NCI-H2029 treated with DMSO at 0.1 percent for 48 hours (cell line): Measurements from ENCODE around the gene RNF13.
"Not testable (repeated sequence)": the region's sequence is repeated elsewhere in the genome, so short reads cannot be mapped to it uniquely, and the experiment has no call there.

ENCODE experiments used
- DNase-seq: peaks from one replicate; lab custom pipeline; 2025; lab: John Stamatoyannopoulos, UW

RNF13 gene

GRCh38 chr3:149839896-149840295 lies 26.9 kb downstream of the RNF13 start:
- DNase-seq: no peak

- DNase-seq: no peak
These were observed 30.5 kb downstream of the RNF13 start for GRCh38 chr3:149843502-149843901.

GRCh38 chr3:149844091-149844490 lies 31.1 kb downstream of the RNF13 start:
- no peak for DNase-seq

GRCh38 chr3:149845570-149846244 lies 32.7 kb downstream of the RNF13 start:
- no peak for DNase-seq

- no peak for DNase-seq
These were observed 35.2 kb downstream of the RNF13 start for GRCh38 chr3:149848238-149848637.

GRCh38 chr3:149848688-149849087 lies 35.7 kb downstream of the RNF13 start:
- DNase-seq: no peak

GRCh38 chr3:149850787-149851584 lies 38.0 kb downstream of the RNF13 start:
- DNase-seq: no peak

- DNase-seq: no peak
These were observed 45.9 kb downstream of the RNF13 start for GRCh38 chr3:149858911-149859310.

- no peak for DNase-seq
These were observed 47.9 kb downstream of the RNF13 start for GRCh38 chr3:149860881-149861280.

- DNase-seq: no peak
These were observed 54.5 kb downstream of the RNF13 start for GRCh38 chr3:149867563-149867962.

GRCh38 chr3:149871855-149872254 lies 58.8 kb downstream of the RNF13 start:
- DNase-seq: no peak

GRCh38 chr3:149872589-149872988 lies 59.6 kb downstream of the RNF13 start:
- DNase-seq: no peak

- no peak for DNase-seq
These were observed 64.7 kb downstream of the RNF13 start for GRCh38 chr3:149877668-149878067.

- DNase-seq: no peak
These were observed 66.9 kb downstream of the RNF13 start for GRCh38 chr3:149879872-149880271.

GRCh38 chr3:149881879-149882278 lies 68.9 kb downstream of the RNF13 start:
- no peak for DNase-seq

GRCh38 chr3:149883134-149883533 lies 70.1 kb downstream of the RNF13 start:
- DNase-seq: no peak

GRCh38 chr3:149883860-149884259 lies 70.8 kb downstream of the RNF13 start:
- DNase-seq: not testable (repeated sequence)

- not testable (repeated sequence) for DNase-seq
These were observed 71.8 kb downstream of the RNF13 start for GRCh38 chr3:149884848-149885247.

GRCh38 chr3:149886957-149887356 lies 73.9 kb downstream of the RNF13 start:
- DNase-seq: no peak

- DNase-seq: no peak
These were observed 78.6 kb downstream of the RNF13 start for GRCh38 chr3:149891621-149892020.

GRCh38 chr3:149892371-149892770 lies 79.4 kb downstream of the RNF13 start:
- no peak for DNase-seq

- no peak for DNase-seq
These were observed 81.2 kb downstream of the RNF13 start for GRCh38 chr3:149894205-149894604.

GRCh38 chr3:149895339-149895738 lies 82.3 kb downstream of the RNF13 start:
- no peak for DNase-seq

- no peak for DNase-seq
These were observed 82.8 kb downstream of the RNF13 start for GRCh38 chr3:149895769-149896168.
